Upper lobe of left lung (tissue), 6 donors: ENCODE results near the gene C5orf24. TPM values are rescaled to one million over a fixed set of nuclear protein-coding genes. Genes with fewer than 3 reads are reported as not detected.

Experiments used
- ATAC-seq, 2 donors: fragments of 200-7000 bp; cut with Tn5 transposase; one replicate each; pipeline ENCODE4 v1.9.1; 2022; ENCODE audit warnings: mild to moderate bottlenecking in 2 of 2, moderate library complexity in 2 of 2; ENCODE audit not compliant: low FRiP score in 2 of 2
- DNase-seq, 2 donors: peaks; one replicate each; pipeline ENCODE4 v3.0.0-alpha.2; 2019 to 2020
- H3K27ac ChIP-seq, 4 donors: fragments of 200-600 bp; sonication (generic); one replicate each; pipeline ENCODE4 v1.5.1; 2016 to 2019
- H3K27me3 ChIP-seq, 4 donors: fragments of 200-600 bp; sonication (generic); one replicate each; pipeline ENCODE4 v1.5.1; 2017 to 2019
- H3K36me3 ChIP-seq, 4 donors: fragments of 200-600 bp; sonication (generic); one replicate each; pipeline ENCODE4 v1.5.1; 2016 to 2019
- H3K4me1 ChIP-seq, 4 donors: fragments of 200-600 bp; sonication (generic); one replicate each; pipeline ENCODE4 v1.5.1; 2018 to 2019
- H3K4me3 ChIP-seq, 4 donors: fragments of 200-600 bp; sonication (generic); one replicate each; pipeline ENCODE4 v1.5.1; 2017 to 2019; ENCODE audit warnings: mild to moderate bottlenecking in 2 of 4, moderate library complexity in 1 of 4
- H3K9me3 ChIP-seq, 4 donors: fragments of 200-600 bp; sonication (generic); one replicate each; pipeline ENCODE4 v1.5.1; 2018 to 2019
- CTCF ChIP-seq, 6 experiments: fragments of 450-650 bp in 4 of 6; fragments of 200-600 bp in 2 of 6; sonication (generic) in 2 of 6; IDR thresholded peaks; one replicate each; pipeline ENCODE4 v1.5.1; 2016 to 2019; ENCODE audit warnings: antibody characterized with exemption in 6 of 6
- EP300 ChIP-seq, 4 donors: sonication (generic); formaldehyde crosslinking; IDR thresholded peaks; one replicate each; pipeline ENCODE4 v1.5.1; 2017; ENCODE audit warnings: antibody characterized with exemption in 4 of 4, control low read depth in 2 of 4
- POLR2A ChIP-seq, 4 donors: fragments of 450-650 bp; IDR thresholded peaks; one replicate each; pipeline ENCODE4 v1.5.1; 2016 to 2017; ENCODE audit warnings: antibody characterized with exemption in 4 of 4, mild to moderate bottlenecking in 2 of 4
- POLR2AphosphoS5 ChIP-seq, 2 donors: sonication (generic); formaldehyde crosslinking; IDR thresholded peaks; one replicate each; pipeline ENCODE4 v1.5.1; 2017; ENCODE audit warnings: antibody characterized with exemption in 2 of 2
- WGBS, 2 donors: methylation state at CpG; one replicate each; pipeline ENCODE4 v1.1.5; 2017 to 2018; 5-methylcytosine and 5-hydroxymethylcytosine counted together
- total RNA-seq, 6 donors: library from RNA; depleted of rRNA in 4 of 6; stranded (reverse); fragments of >200 nt in 4 of 6; gene quantifications; one replicate each; pipeline versions ENCODE4 v1.1.0 to v1.2.1, GENCODE V29; 2016 to 2021
- donor health status: DM: no; HTN: no; CAD: no; lungs with moderate emphysema.
- donor health status: DM: no; HTN: yes; CAD: no; lungs with severe emphysema.

C5orf24 gene
- total RNA-seq, 6 donors from 2014 or later, result 22.5 to 56.4 (median 35.5) TPM

GRCh38 chr5:134873494-134873893 is 27.7 kb downstream of the C5orf24 start:
- TF ChIP-seq EP300 (IDR thresholded peaks at IDR 0.05), result no peak
- TF ChIP-seq POLR2AphosphoS5 (IDR thresholded peaks at IDR 0.05), result no peak
- no peak for TF ChIP-seq CTCF (IDR thresholded peaks at IDR 0.05)
- TF ChIP-seq POLR2A (IDR thresholded peaks at IDR 0.05), result no peak
- Histone ChIP-seq H3K27me3 (no peaks in the 10 kb centered on the region), H3K4me1 (peaks cover 9 to 27% (median 24%) of the 10 kb centered on the region in 4 donors), H3K27ac (peak overlapping the region; percentile 93 to 97 (median 96)), H3K36me3 (no peaks in the 10 kb centered on the region), H3K4me3 (peak overlapping the region in 3 of 4 donors; percentile 86 to 93 (median 87)), H3K9me3 (no peaks in the 10 kb centered on the region)
- DNase-seq (no peak), ATAC-seq (no peak)
- 88 to 93% methylated on average over 6 of the region's 6 CpGs for WGBS, 2 donors

GRCh38 chr5:134873987-134874830 is 28.4 kb downstream of the C5orf24 start, which contains the start of gene TXNDC15:
Gene TXNDC15 (plus strand): TSS chr5:134874371. CDS start chr5:134874428, 57 bp downstream.
- TF ChIP-seq EP300 (IDR thresholded peaks at IDR 0.05) (no peak), POLR2AphosphoS5 (IDR thresholded peaks at IDR 0.05) (peak; percentile 65 to 80), POLR2A (IDR thresholded peaks at IDR 0.05) (peak in 3 of 4 donors; percentile 79 to 86 (median 80)), CTCF (IDR thresholded peaks at IDR 0.05) (peak in 1 of 6 experiments; percentile 19)
- 0 to 5% methylated on average over 2 to 36 of the region's 79 CpGs for WGBS, 2 donors
- peaks cover 9 to 32% (median 27%) of the 10 kb centered on the region in 4 donors for H3K4me1 ChIP-seq
- no peaks in the 10 kb centered on the region for H3K9me3 ChIP-seq
- H3K27ac ChIP-seq, result peak within 1 kb of the TSS; percentile 93 to 97 (median 96)
- ATAC-seq, result peak; percentile 96 to 97
- H3K36me3 ChIP-seq, result no peaks in the 10 kb centered on the region
- peak within 1 kb of the TSS; percentile 86 to 93 (median 88) for H3K4me3 ChIP-seq
- H3K27me3 ChIP-seq, result no peaks in the 10 kb centered on the region
- peak; percentile 93 to 98 for DNase-seq

GRCh38 chr5:134874831-134875655 is 29.3 kb downstream of the C5orf24 start:
- Histone ChIP-seq H3K9me3 (no peaks in the 10 kb centered on the region), H3K27ac (peak overlapping the region; percentile 93 to 97 (median 96)), H3K27me3 (no peaks in the 10 kb centered on the region), H3K4me1 (peaks cover 9 to 36% (median 27%) of the 10 kb centered on the region in 4 donors), H3K4me3 (peak overlapping the region; percentile 86 to 93 (median 88)), H3K36me3 (no peaks in the 10 kb centered on the region)
- 12 to 14% methylated on average over 20 of the region's 20 CpGs for WGBS, 2 donors
- peak; percentile 54 to 92 for ATAC-seq
- DNase-seq, result peak in 1 of 2 donors; percentile 58
- peak in 1 of 2 donors; percentile 16 for TF ChIP-seq POLR2AphosphoS5 (IDR thresholded peaks at IDR 0.05)
- no peak for TF ChIP-seq POLR2A (IDR thresholded peaks at IDR 0.05)

GRCh38 chr5:134877159-134877558 is 31.4 kb downstream of the C5orf24 start:
- DNase-seq (no peak), ATAC-seq (no peak)
- Histone ChIP-seq H3K36me3 (no peaks in the 10 kb centered on the region), H3K27ac (no peak overlapping the region), H3K27me3 (no peaks in the 10 kb centered on the region), H3K4me1 (peaks cover 9 to 39% (median 32%) of the 10 kb centered on the region in 4 donors), H3K4me3 (no peak overlapping the region), H3K9me3 (no peaks in the 10 kb centered on the region)
- TF ChIP-seq POLR2A (IDR thresholded peaks at IDR 0.05) (no peak), EP300 (IDR thresholded peaks at IDR 0.05) (no peak), POLR2AphosphoS5 (IDR thresholded peaks at IDR 0.05) (no peak), CTCF (IDR thresholded peaks at IDR 0.05) (no peak)

- H3K4me1 ChIP-seq, result peaks cover 9 to 39% (median 32%) of the 10 kb centered on the region in 4 donors
- ATAC-seq, result no peak
- TF ChIP-seq POLR2A (IDR thresholded peaks at IDR 0.05) (no peak), POLR2AphosphoS5 (IDR thresholded peaks at IDR 0.05) (no peak), EP300 (IDR thresholded peaks at IDR 0.05) (no peak), CTCF (IDR thresholded peaks at IDR 0.05) (no peak)
Observed at GRCh38 chr5:134878403-134878802, 32.6 kb downstream of the C5orf24 start.

More at GRCh38 chr5:134878403-134878802, 32.6 kb downstream of the C5orf24 start:
- Histone ChIP-seq H3K9me3 (no peaks in the 10 kb centered on the region), H3K36me3 (no peaks in the 10 kb centered on the region), H3K27ac (no peak overlapping the region), H3K27me3 (no peaks in the 10 kb centered on the region), H3K4me3 (no peak overlapping the region)
- WGBS, 2 donors, result 74 to 100% methylated on average over 3 of the region's 3 CpGs
- peak in 1 of 2 donors; percentile 81 for DNase-seq
